ENCODE results near the gene TUBB4B.
"Not testable (repeated sequence)": the region's sequence is repeated elsewhere in the genome, so short reads cannot be mapped to it uniquely, and the experiment has no call there.

Gene TUBB4B

GRCh38 chr9:137240318-137240840, 708 bp upstream of the TUBB4B start:
- H2AFZ ChIP-seq (ENCODE audit: low read length, unreplicated experiment): peak overlapping the region; percentile 21
- H3K36me3 ChIP-seq (ENCODE audit: insufficient read depth, low read length): peaks cover 15% of the 10 kb centered on the region; the same call in 1 of the 2 replicates
- peaks cover 41% of the 10 kb centered on the region for H3K79me2 ChIP-seq (ENCODE audit: control insufficient read depth, insufficient read depth, low read length, unreplicated experiment)
- H3K4me3 ChIP-seq (ENCODE audit: low read depth, low read length): peak overlapping the region; percentile 91
- peak overlapping the region; percentile 88 for H3K27ac ChIP-seq (ENCODE audit: low read depth, low read length)
- no peaks in the 10 kb centered on the region for H3K27me3 ChIP-seq (ENCODE audit: insufficient read depth, low read length)
- peaks cover 34% of the 10 kb centered on the region for H3K4me1 ChIP-seq (ENCODE audit: control insufficient read depth, insufficient read depth, low read length, unreplicated experiment)

- Histone ChIP-seq H3K4me3 (ENCODE audit: low read depth, low read length) (peak overlapping the region; percentile 99), H3K4me1 (ENCODE audit: control insufficient read depth, insufficient read depth, low read length, unreplicated experiment) (peaks cover 32% of the 10 kb centered on the region), H3K27me3 (ENCODE audit: insufficient read depth, low read length) (no peaks in the 10 kb centered on the region), H2AFZ (ENCODE audit: low read length, unreplicated experiment) (no peak overlapping the region), H3K27ac (ENCODE audit: low read depth, low read length) (peak overlapping the region; percentile 73), H3K79me2 (ENCODE audit: control insufficient read depth, insufficient read depth, low read length, unreplicated experiment) (peaks cover 41% of the 10 kb centered on the region), H3K36me3 (ENCODE audit: insufficient read depth, low read length) (peaks cover 15% of the 10 kb centered on the region; the same call in 1 of the 2 replicates)
These were observed 592 bp downstream of the TUBB4B start for GRCh38 chr9:137241490-137242268.

- no peaks in the 10 kb centered on the region for H3K27me3 ChIP-seq (ENCODE audit: insufficient read depth, low read length)
- H2AFZ ChIP-seq (ENCODE audit: low read length, unreplicated experiment): no peak overlapping the region
- peak overlapping the region; percentile 99 for H3K4me3 ChIP-seq (ENCODE audit: low read depth, low read length)
- peaks cover 15% of the 10 kb centered on the region; the same call in 1 of the 2 replicates for H3K36me3 ChIP-seq (ENCODE audit: insufficient read depth, low read length)
- H3K4me1 ChIP-seq (ENCODE audit: control insufficient read depth, insufficient read depth, low read length, unreplicated experiment): peaks cover 30% of the 10 kb centered on the region
- peak overlapping the region; percentile 68; the same call in 1 of the 2 replicates for H3K27ac ChIP-seq (ENCODE audit: low read depth, low read length)
- peaks cover 39% of the 10 kb centered on the region for H3K79me2 ChIP-seq (ENCODE audit: control insufficient read depth, insufficient read depth, low read length, unreplicated experiment)
These were observed 1.4 kb downstream of the TUBB4B start for GRCh38 chr9:137242269-137243203.

GRCh38 chr9:137243266-137243625, 2.2 kb downstream of the TUBB4B start:
- not testable (repeated sequence) for H3K27ac ChIP-seq (ENCODE audit: low read depth, low read length); H3K27me3 ChIP-seq (ENCODE audit: insufficient read depth, low read length); H2AFZ ChIP-seq (ENCODE audit: low read length, unreplicated experiment)
- Histone ChIP-seq H3K79me2 (ENCODE audit: control insufficient read depth, insufficient read depth, low read length, unreplicated experiment) (peaks cover 37% of the 10 kb centered on the region), H3K4me3 (ENCODE audit: low read depth, low read length) (peak overlapping the region; percentile 99; the same call in 1 of the 2 replicates), H3K4me1 (ENCODE audit: control insufficient read depth, insufficient read depth, low read length, unreplicated experiment) (peaks cover 28% of the 10 kb centered on the region), H3K36me3 (ENCODE audit: insufficient read depth, low read length) (peaks cover 15% of the 10 kb centered on the region; the same call in 1 of the 2 replicates)

- peaks cover 22% of the 10 kb centered on the region for H3K4me1 ChIP-seq (ENCODE audit: control insufficient read depth, insufficient read depth, low read length, unreplicated experiment)
- no peak overlapping the region for H2AFZ ChIP-seq (ENCODE audit: low read length, unreplicated experiment)
- H3K79me2 ChIP-seq (ENCODE audit: control insufficient read depth, insufficient read depth, low read length, unreplicated experiment): peaks cover 31% of the 10 kb centered on the region
- H3K27me3 ChIP-seq (ENCODE audit: insufficient read depth, low read length): no peaks in the 10 kb centered on the region
- peaks cover 15% of the 10 kb centered on the region; the same call in 1 of the 2 replicates for H3K36me3 ChIP-seq (ENCODE audit: insufficient read depth, low read length)
- H3K4me3 ChIP-seq (ENCODE audit: low read depth, low read length): peak overlapping the region; percentile 99; the same call in 1 of the 2 replicates
- H3K27ac ChIP-seq (ENCODE audit: low read depth, low read length): no peak overlapping the region
These were observed 2.8 kb downstream of the TUBB4B start for GRCh38 chr9:137243626-137244485.

GRCh38 chr9:137244486-137245449, 3.7 kb downstream of the TUBB4B start:
- Histone ChIP-seq H3K27ac (ENCODE audit: low read depth, low read length) (no peak overlapping the region), H3K4me1 (ENCODE audit: control insufficient read depth, insufficient read depth, low read length, unreplicated experiment) (peaks cover 20% of the 10 kb centered on the region), H2AFZ (ENCODE audit: low read length, unreplicated experiment) (no peak overlapping the region), H3K79me2 (ENCODE audit: control insufficient read depth, insufficient read depth, low read length, unreplicated experiment) (peaks cover 28% of the 10 kb centered on the region), H3K36me3 (ENCODE audit: insufficient read depth, low read length) (peaks cover 15% of the 10 kb centered on the region; the same call in 1 of the 2 replicates), H3K27me3 (ENCODE audit: insufficient read depth, low read length) (no peaks in the 10 kb centered on the region), H3K4me3 (ENCODE audit: low read depth, low read length) (no peak overlapping the region)

GRCh38 chr9:137245450-137246421, 4.6 kb downstream of the TUBB4B start:
- Histone ChIP-seq H2AFZ (ENCODE audit: low read length, unreplicated experiment) (no peak overlapping the region), H3K4me3 (ENCODE audit: low read depth, low read length) (no peak overlapping the region), H3K4me1 (ENCODE audit: control insufficient read depth, insufficient read depth, low read length, unreplicated experiment) (peaks cover 20% of the 10 kb centered on the region), H3K36me3 (ENCODE audit: insufficient read depth, low read length) (peaks cover 15% of the 10 kb centered on the region; the same call in 1 of the 2 replicates), H3K27ac (ENCODE audit: low read depth, low read length) (no peak overlapping the region), H3K79me2 (ENCODE audit: control insufficient read depth, insufficient read depth, low read length, unreplicated experiment) (peaks cover 28% of the 10 kb centered on the region), H3K27me3 (ENCODE audit: insufficient read depth, low read length) (no peaks in the 10 kb centered on the region)

- Histone ChIP-seq H3K36me3 (ENCODE audit: insufficient read depth, low read length) (peaks cover 7% of the 10 kb centered on the region; the same call in 1 of the 2 replicates), H3K27me3 (ENCODE audit: insufficient read depth, low read length) (no peaks in the 10 kb centered on the region), H3K4me1 (ENCODE audit: control insufficient read depth, insufficient read depth, low read length, unreplicated experiment) (peaks cover 20% of the 10 kb centered on the region), H2AFZ (ENCODE audit: low read length, unreplicated experiment) (no peak overlapping the region), H3K4me3 (ENCODE audit: low read depth, low read length) (no peak overlapping the region), H3K79me2 (ENCODE audit: control insufficient read depth, insufficient read depth, low read length, unreplicated experiment) (peaks cover 19% of the 10 kb centered on the region), H3K27ac (ENCODE audit: low read depth, low read length) (no peak overlapping the region)
These were observed 6.2 kb downstream of the TUBB4B start for GRCh38 chr9:137247135-137247915.

Data from ACC112 (cell line).